ENCODE results near the gene PRRT1B.

DNA sequence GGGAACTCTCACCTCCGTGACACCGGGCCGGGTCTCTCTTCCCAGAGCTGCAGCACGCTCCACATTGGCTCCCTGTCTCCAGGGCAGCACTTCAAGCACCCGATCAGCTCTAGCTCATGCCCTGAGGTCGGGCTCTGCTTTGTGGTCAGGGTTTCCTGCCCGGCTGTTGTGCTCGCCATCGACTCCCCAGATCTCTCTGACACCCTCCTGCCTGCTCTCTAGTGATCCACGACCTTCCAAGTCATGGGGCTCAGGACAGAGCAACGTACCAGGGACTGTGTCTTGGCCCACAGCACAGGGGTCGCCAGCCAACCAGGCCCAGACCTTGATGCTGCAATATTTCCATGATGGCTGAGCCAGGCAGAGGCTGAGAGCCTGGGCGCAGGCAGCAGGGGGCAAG is 45.1 kb downstream of the PRRT1B start:
- TF ChIP-seq POLR2AphosphoS5 (IDR thresholded peaks at IDR 0.05; ENCODE audit: low read depth) (no peak), EZH2 (IDR thresholded peaks at IDR 0.05; ENCODE audit: low read depth, unreplicated experiment) (no peak), CREB1 (CRISPR knock-in tag; IDR thresholded peaks at IDR 0.05; ENCODE audit: low read depth) (no peak), JUNB (IDR thresholded peaks at IDR 0.05; ENCODE audit: unreplicated experiment) (no peak), EZH2phosphoT487 (IDR thresholded peaks at IDR 0.05; ENCODE audit: unreplicated experiment) (no peak), ZNF114 (CRISPR knock-in tag; IDR thresholded peaks at IDR 0.05) (no peak), NANOG (IDR thresholded peaks at IDR 0.05; ENCODE audit: borderline replicate concordance) (no peak)
- TF ChIP-seq, protein P1, sequence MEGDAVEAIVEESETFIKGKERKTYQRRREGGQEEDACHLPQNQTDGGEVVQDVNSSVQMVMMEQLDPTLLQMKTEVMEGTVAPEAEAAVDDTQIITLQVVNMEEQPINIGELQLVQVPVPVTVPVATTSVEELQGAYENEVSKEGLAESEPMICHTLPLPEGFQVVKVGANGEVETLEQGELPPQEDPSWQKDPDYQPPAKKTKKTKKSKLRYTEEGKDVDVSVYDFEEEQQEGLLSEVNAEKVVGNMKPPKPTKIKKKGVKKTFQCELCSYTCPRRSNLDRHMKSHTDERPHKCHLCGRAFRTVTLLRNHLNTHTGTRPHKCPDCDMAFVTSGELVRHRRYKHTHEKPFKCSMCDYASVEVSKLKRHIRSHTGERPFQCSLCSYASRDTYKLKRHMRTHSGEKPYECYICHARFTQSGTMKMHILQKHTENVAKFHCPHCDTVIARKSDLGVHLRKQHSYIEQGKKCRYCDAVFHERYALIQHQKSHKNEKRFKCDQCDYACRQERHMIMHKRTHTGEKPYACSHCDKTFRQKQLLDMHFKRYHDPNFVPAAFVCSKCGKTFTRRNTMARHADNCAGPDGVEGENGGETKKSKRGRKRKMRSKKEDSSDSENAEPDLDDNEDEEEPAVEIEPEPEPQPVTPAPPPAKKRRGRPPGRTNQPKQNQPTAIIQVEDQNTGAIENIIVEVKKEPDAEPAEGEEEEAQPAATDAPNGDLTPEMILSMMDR (conservative IDR thresholded peaks at IDR 0.05; ENCODE audit: low read depth in 2 of 2) = no peak
- TF ChIP-seq, protein P2, sequence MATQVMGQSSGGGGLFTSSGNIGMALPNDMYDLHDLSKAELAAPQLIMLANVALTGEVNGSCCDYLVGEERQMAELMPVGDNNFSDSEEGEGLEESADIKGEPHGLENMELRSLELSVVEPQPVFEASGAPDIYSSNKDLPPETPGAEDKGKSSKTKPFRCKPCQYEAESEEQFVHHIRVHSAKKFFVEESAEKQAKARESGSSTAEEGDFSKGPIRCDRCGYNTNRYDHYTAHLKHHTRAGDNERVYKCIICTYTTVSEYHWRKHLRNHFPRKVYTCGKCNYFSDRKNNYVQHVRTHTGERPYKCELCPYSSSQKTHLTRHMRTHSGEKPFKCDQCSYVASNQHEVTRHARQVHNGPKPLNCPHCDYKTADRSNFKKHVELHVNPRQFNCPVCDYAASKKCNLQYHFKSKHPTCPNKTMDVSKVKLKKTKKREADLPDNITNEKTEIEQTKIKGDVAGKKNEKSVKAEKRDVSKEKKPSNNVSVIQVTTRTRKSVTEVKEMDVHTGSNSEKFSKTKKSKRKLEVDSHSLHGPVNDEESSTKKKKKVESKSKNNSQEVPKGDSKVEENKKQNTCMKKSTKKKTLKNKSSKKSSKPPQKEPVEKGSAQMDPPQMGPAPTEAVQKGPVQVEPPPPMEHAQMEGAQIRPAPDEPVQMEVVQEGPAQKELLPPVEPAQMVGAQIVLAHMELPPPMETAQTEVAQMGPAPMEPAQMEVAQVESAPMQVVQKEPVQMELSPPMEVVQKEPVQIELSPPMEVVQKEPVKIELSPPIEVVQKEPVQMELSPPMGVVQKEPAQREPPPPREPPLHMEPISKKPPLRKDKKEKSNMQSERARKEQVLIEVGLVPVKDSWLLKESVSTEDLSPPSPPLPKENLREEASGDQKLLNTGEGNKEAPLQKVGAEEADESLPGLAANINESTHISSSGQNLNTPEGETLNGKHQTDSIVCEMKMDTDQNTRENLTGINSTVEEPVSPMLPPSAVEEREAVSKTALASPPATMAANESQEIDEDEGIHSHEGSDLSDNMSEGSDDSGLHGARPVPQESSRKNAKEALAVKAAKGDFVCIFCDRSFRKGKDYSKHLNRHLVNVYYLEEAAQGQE (IDR thresholded peaks at IDR 0.05; ENCODE audit: unreplicated experiment) = no peak
- TF ChIP-seq, protein P3, sequence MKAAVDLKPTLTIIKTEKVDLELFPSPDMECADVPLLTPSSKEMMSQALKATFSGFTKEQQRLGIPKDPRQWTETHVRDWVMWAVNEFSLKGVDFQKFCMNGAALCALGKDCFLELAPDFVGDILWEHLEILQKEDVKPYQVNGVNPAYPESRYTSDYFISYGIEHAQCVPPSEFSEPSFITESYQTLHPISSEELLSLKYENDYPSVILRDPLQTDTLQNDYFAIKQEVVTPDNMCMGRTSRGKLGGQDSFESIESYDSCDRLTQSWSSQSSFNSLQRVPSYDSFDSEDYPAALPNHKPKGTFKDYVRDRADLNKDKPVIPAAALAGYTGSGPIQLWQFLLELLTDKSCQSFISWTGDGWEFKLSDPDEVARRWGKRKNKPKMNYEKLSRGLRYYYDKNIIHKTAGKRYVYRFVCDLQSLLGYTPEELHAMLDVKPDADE (IDR thresholded peaks at IDR 0.05) = no peak

All from GM23338 (cell line).